ENCODE results near the gene WDR90.

The WDR90 gene

GRCh38 chr16:641326-642188, 7.6 kb upstream of the WDR90 start, which contains the start of gene MCRIP2:
Gene MCRIP2, plus strand, starts transcription at chr16:641828. Its CDS starts 164 bp downstream, at chr16:641992.
- TF ChIP-seq CTCF (IDR thresholded peaks at IDR 0.05; ENCODE audit: insufficient read depth, low read length, missing control alignments), result no peak
- CTCF ChIA-PET, result no interaction called here
- DNase-seq (ENCODE audit: low read depth, low spot score), result no peak
- POLR2A ChIA-PET, result no interaction called here
- H3K4me3 ChIP-seq (ENCODE audit: low read depth, low read length), result peak within 1 kb of the TSS; percentile 84

DNA sequence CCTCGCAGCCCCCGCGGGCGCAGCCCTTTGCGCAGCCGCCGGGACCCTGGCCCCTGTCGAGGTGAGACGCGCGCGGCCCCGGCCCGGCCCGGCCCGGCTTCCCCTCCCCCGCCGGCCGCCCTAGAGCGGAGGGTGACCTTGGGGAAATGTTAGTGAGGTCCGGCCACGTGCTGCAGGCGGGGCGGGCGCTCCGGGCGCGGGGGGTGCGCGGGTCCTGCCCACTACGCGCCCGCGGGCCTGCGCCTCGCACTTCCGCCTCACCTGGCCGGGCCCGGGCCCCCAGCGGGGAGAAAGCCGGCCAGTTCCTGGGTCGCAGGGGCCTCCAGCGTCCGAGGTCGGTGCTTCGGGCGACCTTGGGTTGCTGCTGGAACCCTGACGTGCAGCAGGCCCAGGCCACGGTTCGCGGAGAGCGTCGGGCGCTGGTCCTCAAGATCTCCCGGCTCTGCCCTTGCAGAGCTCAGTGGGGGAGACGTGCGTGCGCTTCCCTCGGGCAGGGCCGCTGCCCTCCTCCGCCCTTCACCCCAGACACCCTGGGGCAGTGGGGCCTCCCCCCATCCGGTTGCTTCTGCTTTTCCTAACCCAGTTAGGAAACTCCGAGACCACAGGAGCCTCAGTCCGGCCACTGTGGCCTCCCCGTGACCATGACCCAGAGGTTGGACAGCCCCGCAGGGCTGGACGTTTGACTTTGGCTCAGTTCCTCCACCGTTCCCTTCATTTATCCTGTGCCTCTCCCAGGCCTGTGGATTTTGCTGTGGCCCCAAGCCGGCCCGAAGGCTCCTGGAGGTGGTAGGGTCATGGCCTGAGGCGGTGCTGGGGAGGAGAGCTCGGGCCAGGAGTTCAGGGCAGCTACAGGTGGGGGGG, 6.7 kb upstream of the WDR90 start:
- peak overlapping the region; percentile 84 for H3K4me3 ChIP-seq (ENCODE audit: low read depth, low read length)
- ChIA-PET CTCF (interaction anchor here (0.8 kb wide), 1 partner anchor 14 kb away, joined by 3 read pairs; no protein-coding TSS in a partner anchor), POLR2A (no interaction called here)
- DNase-seq (ENCODE audit: low read depth, low spot score), result no peak
- TF ChIP-seq CTCF (IDR thresholded peaks at IDR 0.05; ENCODE audit: insufficient read depth, low read length, missing control alignments), result no peak

DNA sequence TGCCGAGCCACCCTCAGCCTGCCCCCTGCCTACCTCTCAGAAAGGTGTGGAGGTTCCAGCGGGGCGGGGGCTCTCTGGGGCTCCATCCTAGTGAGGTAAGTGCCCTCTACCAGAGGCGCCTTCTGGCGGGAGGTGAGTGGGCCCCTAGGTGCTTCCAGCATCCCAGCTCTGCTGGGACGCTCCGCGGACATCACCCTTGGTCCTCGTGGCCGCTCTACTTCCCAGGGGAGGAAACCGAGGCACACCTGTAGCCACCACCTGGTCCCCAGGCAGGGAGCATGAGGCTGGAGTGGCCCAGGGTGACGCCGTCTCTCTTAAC, 6.2 kb upstream of the WDR90 start:
- POLR2A ChIA-PET, result no interaction called here
- peak overlapping the region; percentile 84 for H3K4me3 ChIP-seq (ENCODE audit: low read depth, low read length)
- CTCF ChIA-PET, result interaction anchor here (0.8 to 1.4 kb wide), 2 partner anchors 9 to 15 kb away, joined by 3 to 4 read pairs; no protein-coding TSS in a partner anchor
- no peak for DNase-seq (ENCODE audit: low read depth, low spot score)
- TF ChIP-seq CTCF (IDR thresholded peaks at IDR 0.05; ENCODE audit: insufficient read depth, low read length, missing control alignments), result no peak

- TF ChIP-seq CTCF (IDR thresholded peaks at IDR 0.05; ENCODE audit: insufficient read depth, low read length, missing control alignments), result no peak
- POLR2A ChIA-PET, result no interaction called here
- H3K4me3 ChIP-seq (ENCODE audit: low read depth, low read length), result no peak overlapping the region
- CTCF ChIA-PET, result interaction anchor here (1.4 to 2.7 kb wide), 2 partner anchors 8 to 24 kb away, joined by 4 to 8 read pairs; partner anchors contain the start of gene RHOT2
- DNase-seq (ENCODE audit: low read depth, low spot score), result no peak
Observed at GRCh38 chr16:644556-644955, 4.6 kb upstream of the WDR90 start.

- DNase-seq (ENCODE audit: low read depth, low spot score), result no peak
- no peak overlapping the region for H3K4me3 ChIP-seq (ENCODE audit: low read depth, low read length)
- TF ChIP-seq CTCF (IDR thresholded peaks at IDR 0.05; ENCODE audit: insufficient read depth, low read length, missing control alignments), result no peak
- ChIA-PET POLR2A (no interaction called here), CTCF (interaction anchor here (2.7 kb wide), 1 partner anchor 22 kb away, joined by 8 read pairs; the partner anchor contains the start of gene RHOT2)
Observed at GRCh38 chr16:645852-646678, 3.1 kb upstream of the WDR90 start.
